IMR-90 (cell line): ENCODE measurements around the gene CLDN34. TPM values are rescaled to one million over a fixed set of nuclear protein-coding genes. Genes with fewer than 3 reads are reported as not detected.

ENCODE experiments used
- ATAC-seq: fragments of 200-7000 bp; cut with Tn5 transposase; 2 replicates; pipeline ENCODE4 v1.9.1; 2020; ENCODE audit warnings: low read depth, mild to moderate bottlenecking, moderate library complexity
- BruUV-seq: library from RNA; stranded (reverse); fragments of 400-500 nt; replicated peaks from 2 replicates; lab custom pipeline; 2021; lab: Mats Ljungman, UMichigan
- CTCF ChIA-PET: fragments of 300-600 bp; formaldehyde crosslinking; extraction: SDS; loops from one replicate; lab custom pipeline; 2021; ENCODE audit warnings: antibody characterized with exemption; lab: Yijun Ruan, JAX
- POLR2A ChIA-PET: fragments of 300-600 bp; sonication (Branson Sonifier 250); formaldehyde crosslinking; loops from one replicate; lab custom pipeline; 2022; ENCODE audit warnings: antibody characterized with exemption; ENCODE audit not compliant: unreplicated experiment; lab: Charles Lee
- DNase-seq: peaks from one replicate; pipeline ENCODE4 v3.0.0; 2013
- H2AFZ ChIP-seq: replicated peaks from 2 replicates; pipeline ENCODE3; 2013; ENCODE audit warnings: low read length, mild to moderate bottlenecking; ENCODE audit not compliant: poor library complexity
- H2AK5ac ChIP-seq: 2 replicates; pipeline ENCODE4 v1.6.1; 2013; ENCODE audit warnings: low read depth, low read length, inconsistent platforms
- H2AK9ac ChIP-seq: replicated peaks from 2 replicates; pipeline ENCODE3; 2013; ENCODE audit warnings: mild to moderate bottlenecking, low read depth, low read length, moderate library complexity; ENCODE audit not compliant: poor library complexity
- H2BK120ac ChIP-seq: 2 replicates; pipeline ENCODE4 v1.6.1; 2013; ENCODE audit warnings: low read depth, low read length, inconsistent platforms
- H2BK15ac ChIP-seq: 3 replicates; pipeline ENCODE4 v1.6.1; 2013; ENCODE audit warnings: low read depth, low read length, inconsistent platforms
- H2BK20ac ChIP-seq: 2 replicates; pipeline ENCODE4 v1.6.1; 2013; ENCODE audit warnings: low read depth, mild to moderate bottlenecking, inconsistent platforms, low read length, moderate library complexity
- H2BK5ac ChIP-seq: 2 replicates; pipeline ENCODE4 v1.6.1; 2013; ENCODE audit warnings: mild to moderate bottlenecking, low read depth, low read length, inconsistent platforms; ENCODE audit not compliant: poor library complexity, severe bottlenecking
- H3K14ac ChIP-seq: replicated peaks from 2 replicates; pipeline ENCODE4 v1.6.1; 2013; ENCODE audit warnings: low read depth, low read length, inconsistent platforms
- H3K18ac ChIP-seq: 2 replicates; pipeline ENCODE4 v1.6.1; 2013; ENCODE audit warnings: low read depth, low read length, control low read depth
- H3K23ac ChIP-seq: 2 replicates; pipeline ENCODE4 v1.6.1; 2013; ENCODE audit warnings: low read depth, low read length, inconsistent platforms
- H3K27ac ChIP-seq: 2 replicates; pipeline ENCODE4 v1.5.1; 2013; ENCODE audit warnings: mild to moderate bottlenecking, control low read depth, low read length; ENCODE audit not compliant: insufficient read depth
- H3K27me3 ChIP-seq: 2 replicates; pipeline ENCODE4 v1.6.1; 2013; ENCODE audit warnings: low read length; ENCODE audit not compliant: control insufficient read depth, insufficient read depth
- H3K36me3 ChIP-seq: 2 replicates; pipeline ENCODE4 v1.6.1; 2013; ENCODE audit warnings: low read length, mixed read lengths; ENCODE audit not compliant: control insufficient read depth, insufficient read depth
- H3K4ac ChIP-seq: 2 replicates; pipeline ENCODE4 v1.6.1; 2013; ENCODE audit warnings: low read depth, low read length, inconsistent platforms
- H3K4me1 ChIP-seq: 2 replicates; pipeline ENCODE4 v1.6.1; 2013; ENCODE audit warnings: low read length, mixed read lengths; ENCODE audit not compliant: control insufficient read depth, insufficient read depth
- H3K4me2 ChIP-seq: 2 replicates; pipeline ENCODE4 v1.6.1; 2013; ENCODE audit warnings: low read depth, mild to moderate bottlenecking, control low read depth, low read length, moderate library complexity
- H3K4me3 ChIP-seq: 2 replicates; pipeline ENCODE4 v1.5.1; 2013; ENCODE audit warnings: low read depth, mild to moderate bottlenecking, control low read depth, low read length, moderate library complexity; ENCODE audit not compliant: insufficient read depth
- H3K56ac ChIP-seq: 2 replicates; pipeline ENCODE4 v1.6.1; 2013; ENCODE audit warnings: low read length, inconsistent platforms; ENCODE audit not compliant: insufficient read depth; ENCODE audit errors: extremely low read depth
- H3K79me1 ChIP-seq, 2 experiments: 2 replicates each; pipeline ENCODE4 v1.6.1; 2013; ENCODE audit warnings: low read length in 2 of 2, inconsistent platforms in 1 of 2, low read depth in 1 of 2
- H3K9ac ChIP-seq: 2 replicates; pipeline ENCODE4 v1.6.1; 2013; ENCODE audit warnings: low read depth, low read length, control low read depth
- H3K9me1 ChIP-seq: 2 replicates; pipeline ENCODE4 v1.6.1; 2013; ENCODE audit warnings: low read length, inconsistent platforms; ENCODE audit not compliant: insufficient read depth
- H3K9me3 ChIP-seq: 2 replicates; pipeline ENCODE4 v1.6.1; 2013; ENCODE audit warnings: low read length; ENCODE audit not compliant: control insufficient read depth, insufficient read depth
- H4K20me1 ChIP-seq: 2 replicates; pipeline ENCODE4 v1.6.1; 2013; ENCODE audit warnings: low read length, inconsistent platforms; ENCODE audit not compliant: insufficient read depth
- H4K5ac ChIP-seq: 2 replicates; pipeline ENCODE4 v1.6.1; 2013; ENCODE audit warnings: mild to moderate bottlenecking, low read depth, low read length, control low read depth
- H4K8ac ChIP-seq, 2 experiments: 2 replicates each; pipeline ENCODE4 v1.6.1; 2013; ENCODE audit warnings: low read depth in 2 of 2, low read length in 2 of 2, control low read depth in 1 of 2, inconsistent platforms in 1 of 2
- H4K91ac ChIP-seq: 2 replicates; pipeline ENCODE4 v1.6.1; 2013; ENCODE audit warnings: low read depth, low read length, inconsistent platforms; ENCODE audit not compliant: insufficient read depth
- BHLHE40 ChIP-seq: fragments of 150-350 bp; IDR thresholded peaks from 2 replicates; pipeline ENCODE4 v1.6.1; 2016; ENCODE audit warnings: mild to moderate bottlenecking, low read depth, low read length
- CEBPB ChIP-seq: IDR thresholded peaks from 2 replicates; pipeline ENCODE4 v1.6.1; 2012; ENCODE audit warnings: low read depth, low read length, improper control_type of control experiment
- CHD1 ChIP-seq: IDR thresholded peaks from 2 replicates; pipeline ENCODE4 v1.6.1; 2012; ENCODE audit warnings: low read depth, low read length, improper control_type of control experiment
- CTCF ChIP-seq: conservative IDR thresholded peaks from 2 replicates; pipeline ENCODE4 v1.5.1; 2012; ENCODE audit warnings: mild to moderate bottlenecking, low read depth, low read length, improper control_type of control experiment
- FOS ChIP-seq: fragments of 150-350 bp; IDR thresholded peaks from 2 replicates; pipeline ENCODE4 v1.6.1; 2016; ENCODE audit warnings: low read depth, low read length
- MAFK ChIP-seq: IDR thresholded peaks from 2 replicates; pipeline ENCODE4 v1.6.1; 2012; ENCODE audit warnings: low read depth, low read length, improper control_type of control experiment
- MAZ ChIP-seq: IDR thresholded peaks from 2 replicates; pipeline ENCODE4 v1.6.1; 2012; ENCODE audit warnings: low read depth, mild to moderate bottlenecking, low read length, improper control_type of control experiment, moderate library complexity, borderline replicate concordance
- MXI1 ChIP-seq: IDR thresholded peaks from 2 replicates; pipeline ENCODE4 v1.6.1; 2012; ENCODE audit warnings: low read depth, mild to moderate bottlenecking, low read length, moderate library complexity, borderline replicate concordance
- NFE2L2 ChIP-seq: fragments of 150-350 bp; IDR thresholded peaks from 2 replicates; pipeline ENCODE4 v1.6.1; 2016; ENCODE audit warnings: low read depth, mild to moderate bottlenecking, low read length
- POLR2A ChIP-seq: IDR thresholded peaks from 2 replicates; pipeline ENCODE4 v1.6.1; 2012; ENCODE audit warnings: mild to moderate bottlenecking, low read depth, low read length
- RAD21 ChIP-seq: IDR thresholded peaks from 2 replicates; pipeline ENCODE4 v1.6.1; 2012; ENCODE audit warnings: low read length, improper control_type of control experiment
- RCOR1 ChIP-seq: IDR thresholded peaks from 2 replicates; pipeline ENCODE4 v1.6.1; 2012; ENCODE audit warnings: mild to moderate bottlenecking, low read length, improper control_type of control experiment; ENCODE audit not compliant: insufficient replicate concordance
- RFX5 ChIP-seq: IDR thresholded peaks from 2 replicates; pipeline ENCODE4 v1.8.0; 2012; ENCODE audit warnings: low read depth, mild to moderate bottlenecking, low read length, moderate library complexity
- SMC3 ChIP-seq: fragments of 150-350 bp; IDR thresholded peaks from 2 replicates; pipeline ENCODE4 v1.6.1; 2016; ENCODE audit warnings: low read depth, mild to moderate bottlenecking, antibody characterized with exemption, low read length, moderate library complexity
- USF2 ChIP-seq: fragments of 150-350 bp; IDR thresholded peaks from 2 replicates; pipeline ENCODE4 v1.6.1; 2017; ENCODE audit warnings: mild to moderate bottlenecking, antibody characterized with exemption, low read length, low read depth
- WGBS, 2 experiments: methylation state at CpG; one replicate each; pipeline versions ENCODE4 v1.1.5 to v1.1.7; 2013; ENCODE audit warnings: missing lambda C conversion rate in 2 of 2; ENCODE audit not compliant: insufficient read length in 1 of 2; ENCODE audit errors: extremely low coverage in 2 of 2; 5-methylcytosine and 5-hydroxymethylcytosine counted together
- dilution Hi-C: fragments of 300-500 bp; cut with HindIII; formaldehyde crosslinking; loops from one replicate; pipeline ENCODE4 v1.14.3; 2018; ENCODE audit warnings: low sequenced_read_pairs; ENCODE audit not compliant: unreplicated experiment
- in situ Hi-C: fragments of 300-500 bp; cut with MboI; formaldehyde crosslinking; loops from 3 replicates; pipeline ENCODE4 v1.14.3; 2019; ENCODE audit warnings: low sequenced_read_pairs, inconsistent platforms, mixed read lengths
- intact Hi-C: fragments of 100-400 bp; cut with micrococcal nuclease; formaldehyde crosslinking; loops from 2 replicates; pipeline ENCODE4 v1.10.0; 2022
- polyA plus RNA-seq, 3 experiments: library from polyadenylated mRNA; depleted of rRNA; stranded (reverse); fragments of >200 nt; gene quantifications; 2 replicates each; pipeline ENCODE4 v1.2.3, GENCODE V29; 2012; ENCODE audit warnings: low replicate concordance in 1 of 3
- total RNA-seq: library from RNA; depleted of rRNA; stranded (reverse); fragments of >200 nt; gene quantifications from 2 replicates; pipeline ENCODE4 v1.2.3, GENCODE V29; 2012
- TF ChIP-seq, protein P1 (sequence below): fragments of 150-350 bp; IDR thresholded peaks from 2 replicates; pipeline ENCODE4 v1.6.1; 2016; ENCODE audit warnings: low read depth, mild to moderate bottlenecking, low read length, moderate library complexity, borderline replicate concordance

CLDN34 gene
- total and polyA plus RNA-seq, 2 of the 4 experiments (the other 2 are of a cell fraction) = 0.14 TPM; not detected in 1

- TF ChIP-seq FOS (no peak), CEBPB (no peak), RAD21 (no peak), CHD1 (no peak), CTCF (no peak), SMC3 (no peak), USF2 (no peak), NFE2L2 (no peak), RFX5 (no peak), RCOR1 (no peak), MXI1 (no peak), MAFK (no peak), POLR2A (no peak), BHLHE40 (no peak), MAZ (no peak)
- TF ChIP-seq, protein P1, sequence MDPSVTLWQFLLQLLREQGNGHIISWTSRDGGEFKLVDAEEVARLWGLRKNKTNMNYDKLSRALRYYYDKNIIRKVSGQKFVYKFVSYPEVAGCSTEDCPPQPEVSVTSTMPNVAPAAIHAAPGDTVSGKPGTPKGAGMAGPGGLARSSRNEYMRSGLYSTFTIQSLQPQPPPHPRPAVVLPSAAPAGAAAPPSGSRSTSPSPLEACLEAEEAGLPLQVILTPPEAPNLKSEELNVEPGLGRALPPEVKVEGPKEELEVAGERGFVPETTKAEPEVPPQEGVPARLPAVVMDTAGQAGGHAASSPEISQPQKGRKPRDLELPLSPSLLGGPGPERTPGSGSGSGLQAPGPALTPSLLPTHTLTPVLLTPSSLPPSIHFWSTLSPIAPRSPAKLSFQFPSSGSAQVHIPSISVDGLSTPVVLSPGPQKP = no peak
- H3K36me3 ChIP-seq = no peaks in the 10 kb centered on the region
- no peak overlapping the region for H3K4me2 ChIP-seq
- no peak overlapping the region for H3K18ac ChIP-seq
- no peak overlapping the region for H4K5ac ChIP-seq
- H3K9ac ChIP-seq = no peak overlapping the region
- in situ Hi-C loops (no loop called here), dilution Hi-C loops (no loop called here), intact Hi-C loops (no loop called here)
- no peak overlapping the region for H3K4ac ChIP-seq
- H3K4me3 ChIP-seq = no peak overlapping the region
- no peak overlapping the region for H3K56ac ChIP-seq
- no peak overlapping the region for H3K27ac ChIP-seq
- H4K91ac ChIP-seq = no peak overlapping the region
- H2AK9ac ChIP-seq = no peak overlapping the region
- no peak overlapping the region for H4K8ac ChIP-seq
- DNase-seq (no peak), ATAC-seq (no peak)
- H3K79me1 ChIP-seq = peaks cover 14 to 17% of the 10 kb centered on the region in 2 experiments; a peak in 3 of 4 replicates
- H2BK120ac ChIP-seq = no peak overlapping the region
- H2AFZ ChIP-seq = no peak overlapping the region
- no peaks in the 10 kb centered on the region for H3K27me3 ChIP-seq
- no peak overlapping the region for H2BK5ac ChIP-seq
- 76% methylated on average over 3 of the region's 5 CpGs; no CpG with 5 or more reads in 1 of the 2 experiments for WGBS, 2 experiments
- CTCF ChIA-PET = interaction anchor here (0.6 kb wide), 1 partner anchor 614 kb away, joined by 3 read pairs; no protein-coding TSS in a partner anchor
- no peak overlapping the region for H2AK5ac ChIP-seq
- no peak overlapping the region for H3K14ac ChIP-seq
- no peak overlapping the region for H2BK15ac ChIP-seq
- peaks cover 6% of the 10 kb centered on the region; the same call in 1 of the 2 replicates for H3K9me1 ChIP-seq
- POLR2A ChIA-PET = no interaction called here
- H3K23ac ChIP-seq = no peak overlapping the region
- H4K20me1 ChIP-seq = no peaks in the 10 kb centered on the region
- no TSS peak for BruUV-seq
- no peak overlapping the region for H2BK20ac ChIP-seq
- peaks cover 4% of the 10 kb centered on the region; the same call in 1 of the 2 replicates for H3K4me1 ChIP-seq
- H3K9me3 ChIP-seq = no peaks in the 10 kb centered on the region
Observed at GRCh38 chrX:9923357-9923756, 43.8 kb upstream of the CLDN34 start.
